IPS-NIHi7 (cell line): Measurements from ENCODE around the gene INHBE.
A peak's percentile ranks its signal among the peaks of the same experiment; 100 is the strongest.
"Not testable (repeated sequence)": the region's sequence is repeated elsewhere in the genome, so short reads cannot be mapped to it uniquely, and the experiment has no call there.

Experiments
- DNase-seq: peaks from one replicate; pipeline ENCODE4 v3.0.0; 2012; ENCODE audit warnings: mixed read lengths; ENCODE audit errors: extremely low spot score

The INHBE gene

DNA sequence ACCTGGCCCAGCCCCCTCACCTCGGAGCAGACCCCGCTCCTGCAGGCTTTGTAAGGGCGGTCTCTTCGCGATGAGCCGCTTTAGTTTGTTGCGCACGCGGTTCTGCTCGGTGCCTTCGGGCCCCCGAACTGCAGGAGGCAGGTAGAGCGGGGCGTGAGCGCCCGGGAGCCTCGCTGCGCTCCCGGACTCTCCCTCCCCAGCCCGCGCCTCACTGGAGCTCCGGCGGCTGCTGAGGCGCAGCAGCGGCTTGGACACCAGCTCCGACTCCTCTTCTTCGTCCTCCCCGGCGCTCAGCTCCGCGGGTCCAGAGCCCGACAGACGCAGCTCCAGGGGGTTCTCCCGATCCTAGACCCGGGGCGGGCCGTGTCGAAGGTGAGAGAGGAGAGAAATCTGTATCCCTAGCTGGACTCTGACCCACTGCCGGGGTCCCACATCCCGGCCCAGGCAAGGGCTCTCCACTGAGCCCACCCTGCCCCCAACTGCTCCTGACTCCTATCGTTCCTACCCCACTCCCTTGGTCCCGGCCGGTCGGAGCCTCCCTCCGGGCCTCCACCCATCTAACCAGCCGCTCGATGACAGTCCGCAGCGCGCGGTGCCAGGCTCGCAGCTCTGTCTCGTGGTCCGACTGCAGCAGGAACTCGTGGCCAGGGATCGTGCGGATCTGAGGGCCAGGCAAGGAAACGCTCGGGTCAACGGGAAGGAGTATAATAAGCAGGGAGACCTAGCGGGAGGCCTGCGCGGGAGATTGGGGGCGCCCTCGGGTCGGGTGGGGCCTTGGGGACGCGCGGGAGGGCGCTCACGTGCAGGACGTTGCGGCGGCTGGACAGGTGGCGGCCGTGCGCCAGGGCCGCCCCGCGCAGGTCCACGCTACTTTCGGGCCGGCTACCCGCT, 20.4 kb downstream of the INHBE start:
- peak; percentile 55 for DNase-seq

- peak; percentile 56 for DNase-seq
Measured at GRCh38 chr12:57476162-57476992, 21.3 kb downstream of the INHBE start.

DNA sequence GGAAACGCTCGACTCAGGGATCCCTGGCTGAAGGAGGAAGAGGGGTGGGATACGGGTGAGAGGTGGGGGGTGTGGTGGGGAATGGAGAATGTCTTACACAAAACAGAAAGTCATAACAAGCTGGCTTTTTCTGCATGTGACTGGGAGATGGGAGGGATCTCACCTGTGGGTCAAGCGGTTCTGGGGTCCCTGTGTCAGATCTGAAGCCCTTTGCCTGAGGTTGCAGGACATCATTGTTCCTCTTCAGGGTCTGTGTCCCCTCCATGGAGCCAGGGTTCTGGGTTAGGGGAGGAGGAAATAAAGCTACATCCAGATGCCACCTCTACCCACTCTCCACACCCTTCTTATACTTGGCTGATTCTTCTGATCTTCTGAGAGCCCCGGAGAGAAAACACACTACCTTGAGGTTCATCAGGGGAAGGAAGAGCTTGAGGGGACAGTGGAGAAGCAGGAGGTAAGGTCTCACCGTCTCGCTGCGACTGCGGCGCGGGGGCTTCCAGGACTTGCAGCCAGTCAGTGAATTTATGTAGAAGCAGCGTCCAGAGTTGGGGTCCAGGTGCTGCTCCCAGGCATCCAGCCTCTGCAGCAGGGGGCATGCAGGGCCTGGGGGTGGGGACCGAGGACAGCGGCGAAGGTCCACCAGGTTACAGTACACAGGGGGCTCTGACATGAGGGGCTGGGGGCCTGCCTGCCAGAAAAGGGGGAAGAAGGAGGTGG, 22.0 kb downstream of the INHBE start:
- no peak for DNase-seq

DNA sequence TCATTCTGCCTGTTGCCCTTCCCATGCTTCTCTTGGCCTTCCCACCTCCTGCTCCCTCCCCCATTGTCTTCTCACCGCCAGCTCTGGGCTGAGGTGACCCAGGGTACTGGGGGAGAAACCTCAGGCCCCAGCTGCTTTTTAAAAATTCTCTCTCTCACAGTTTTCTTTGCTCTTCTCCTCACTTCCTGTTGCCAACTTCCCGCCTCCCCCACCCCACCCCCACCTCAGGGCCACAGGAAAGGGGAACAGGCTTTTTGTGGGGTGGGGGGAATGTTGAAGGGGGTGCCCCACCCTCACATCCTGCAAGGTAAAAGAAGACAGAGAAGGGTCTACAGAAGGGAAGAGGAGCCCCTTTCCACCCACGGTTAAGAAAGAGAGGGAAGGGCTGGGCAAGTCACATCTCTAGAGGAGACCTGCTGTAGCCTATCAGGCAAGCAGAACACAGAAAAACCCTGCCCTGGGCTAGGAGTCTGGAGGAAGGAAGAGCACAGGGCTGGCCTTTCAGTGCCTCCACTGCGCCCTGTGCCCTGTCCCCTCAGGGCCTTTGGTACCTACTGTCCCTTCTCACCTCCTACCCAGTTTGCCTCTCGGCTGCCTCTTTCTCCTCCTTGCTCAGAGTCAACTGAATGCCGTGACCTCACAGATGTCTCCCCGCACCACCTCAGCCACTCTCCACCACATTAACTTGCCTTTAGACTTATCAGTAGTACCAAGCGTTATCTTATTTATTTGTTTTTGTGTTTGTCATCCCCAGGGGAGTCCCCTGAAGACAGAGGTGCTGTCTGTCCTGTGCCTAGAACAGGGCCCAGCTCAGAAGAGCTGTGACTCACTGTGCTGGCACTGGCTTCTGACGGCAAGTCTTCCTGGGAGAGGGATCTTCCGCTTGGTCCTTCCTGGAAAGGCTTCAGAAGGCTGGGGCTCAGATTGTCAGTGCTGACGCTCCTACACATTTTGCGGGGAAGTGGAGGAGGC, 22.9 kb downstream of the INHBE start:
- DNase-seq, result no peak

DNA sequence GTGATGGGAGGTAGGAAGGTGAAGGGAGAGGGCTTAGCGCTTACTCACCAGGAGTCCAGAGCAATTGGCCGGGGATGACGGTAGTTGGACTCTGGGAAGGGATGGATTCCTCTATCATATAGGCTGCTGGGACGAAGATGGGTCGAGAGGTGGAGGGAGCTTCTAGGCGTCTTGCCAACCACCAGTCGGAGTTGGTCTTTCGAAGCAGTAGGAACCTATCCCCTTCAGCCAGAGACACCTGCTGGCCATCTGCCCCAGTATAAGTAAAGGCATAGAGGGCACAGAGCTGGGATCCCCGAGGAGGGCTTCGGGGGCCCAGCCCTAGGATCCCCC, 23.9 kb downstream of the INHBE start:
- DNase-seq, result no peak

- DNase-seq, result no peak
Measured at GRCh38 chr12:57479376-57480115, 24.4 kb downstream of the INHBE start, which contains the start of gene ARHGAP9. Gene ARHGAP9, minus strand, starts transcription at chr12:57479866. Its CDS starts 460 bp downstream, at chr12:57479406.

DNA sequence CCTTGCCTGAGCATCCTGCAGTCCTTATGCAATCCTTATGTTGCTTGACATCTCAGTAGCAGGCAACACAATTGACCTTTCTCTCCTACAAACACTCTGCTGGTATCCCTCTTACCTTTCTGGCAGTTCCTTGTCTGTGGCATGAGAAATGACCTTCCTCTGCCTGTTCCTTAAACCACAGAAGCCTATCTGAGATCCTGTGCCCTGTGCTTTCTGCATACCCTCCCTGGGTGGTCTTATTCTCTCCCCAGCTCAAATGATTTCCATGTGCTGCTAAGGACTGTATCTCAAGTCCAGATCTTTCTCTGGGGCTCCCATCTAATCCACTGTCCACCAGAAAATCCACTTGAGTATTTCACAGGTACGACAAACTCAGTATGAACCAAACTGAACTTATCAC, 26.6 kb downstream of the INHBE start:
- DNase-seq, result no peak

GRCh38 chr12:57483466-57483865, 28.4 kb downstream of the INHBE start:
- no peak for DNase-seq

- DNase-seq, result no peak
Measured at GRCh38 chr12:57485695-57486094, 30.6 kb downstream of the INHBE start.

DNA sequence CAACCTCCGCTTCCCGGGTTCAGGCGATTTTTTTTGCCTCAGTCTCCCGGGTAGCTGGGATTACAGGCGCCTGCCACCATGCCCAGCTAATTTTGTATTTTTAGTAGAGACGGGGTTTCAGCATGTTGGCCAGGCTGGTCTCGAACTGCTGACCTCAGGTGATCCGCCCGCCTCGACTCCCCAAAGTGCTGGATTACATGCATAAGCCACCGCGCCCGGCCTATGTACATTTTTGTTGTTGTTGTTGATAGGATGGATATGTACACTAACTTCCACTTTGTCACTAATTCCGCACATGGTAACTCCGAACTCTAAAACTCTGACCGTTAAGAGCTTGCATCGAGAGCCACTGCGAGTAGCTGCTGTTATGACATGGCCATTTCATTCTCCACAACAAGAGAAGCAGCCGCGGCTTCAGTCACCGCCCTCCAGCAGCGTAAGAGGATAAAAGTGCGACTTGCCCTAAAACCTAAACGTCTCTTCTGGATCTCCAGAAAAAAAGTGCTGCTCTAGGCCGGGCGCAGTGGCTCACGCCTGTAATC, 32.0 kb downstream of the INHBE start:
- no peak for DNase-seq

GRCh38 chr12:57487597-57488401, 32.7 kb downstream of the INHBE start, which contains the start of gene MARS1:
Gene MARS1, plus strand, starts transcription at chr12:57488068. Its CDS starts 23 bp downstream, at chr12:57488091.
- peak; percentile 92 for DNase-seq

GRCh38 chr12:57488402-57489156, 33.5 kb downstream of the INHBE start:
- DNase-seq, result no peak

GRCh38 chr12:57489157-57489641, 34.1 kb downstream of the INHBE start:
- no peak for DNase-seq

DNA sequence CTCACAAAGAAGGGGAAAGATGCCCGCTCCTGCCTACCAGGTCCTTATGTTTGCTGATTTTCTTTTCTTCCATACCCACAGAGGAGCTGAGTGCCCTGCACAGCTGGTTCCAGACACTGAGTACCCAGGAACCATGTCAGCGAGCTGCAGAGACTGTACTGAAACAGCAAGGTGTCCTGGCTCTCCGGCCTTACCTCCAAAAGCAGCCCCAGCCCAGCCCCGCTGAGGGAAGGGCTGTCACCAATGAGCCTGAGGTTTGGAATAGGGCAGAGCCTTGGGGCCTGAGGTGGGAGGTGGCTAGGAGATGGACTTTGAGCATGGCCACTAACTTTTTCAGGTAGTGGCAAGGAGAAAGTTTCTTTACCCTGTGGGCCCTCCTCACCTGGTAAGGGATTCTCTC, 35.0 kb downstream of the INHBE start:
- DNase-seq, result no peak

DNA sequence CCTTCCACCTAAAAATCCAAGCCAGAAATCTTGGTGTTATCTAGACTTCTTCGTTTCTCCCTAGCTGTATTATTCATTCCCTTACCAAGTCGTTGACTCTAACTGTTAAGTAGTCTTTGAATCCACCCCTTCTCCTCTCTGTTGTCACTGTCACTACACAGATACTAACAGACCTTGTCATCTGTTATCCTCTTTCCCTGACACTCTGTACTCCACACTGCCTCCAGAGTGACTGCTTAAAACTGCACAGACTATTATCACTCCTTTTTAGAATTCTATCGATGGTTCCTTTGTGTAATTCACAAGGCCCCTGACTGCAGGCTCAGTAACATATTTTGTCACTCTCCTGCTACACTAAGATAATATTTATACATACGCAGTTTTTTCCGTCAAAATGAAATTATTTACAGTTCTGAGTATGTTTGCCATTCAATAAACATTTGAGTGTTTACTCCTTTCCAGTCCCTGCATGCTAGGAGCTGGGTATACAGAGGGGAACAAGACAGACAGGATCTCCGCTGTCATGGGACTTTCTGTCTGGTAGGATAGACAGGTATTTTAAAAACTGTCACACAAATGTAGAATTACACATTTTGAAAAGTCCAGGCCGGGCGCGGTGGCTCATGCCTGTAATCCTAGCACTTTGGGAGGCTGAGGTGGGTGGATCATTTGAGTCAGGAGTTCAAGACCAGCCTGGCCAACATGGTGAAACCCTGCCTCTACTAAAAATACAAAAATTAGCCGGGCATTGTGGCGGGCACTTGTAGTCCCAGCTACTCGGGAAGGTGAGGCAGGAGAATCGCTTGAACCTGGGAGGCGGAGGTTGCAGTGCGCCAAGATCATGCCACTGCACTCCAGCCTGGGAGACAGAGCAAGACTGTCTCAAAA, 36.5 kb downstream of the INHBE start:
- DNase-seq, result no peak

- not testable (repeated sequence) for DNase-seq
Measured at GRCh38 chr12:57495051-57495701, 40.1 kb downstream of the INHBE start.

DNA sequence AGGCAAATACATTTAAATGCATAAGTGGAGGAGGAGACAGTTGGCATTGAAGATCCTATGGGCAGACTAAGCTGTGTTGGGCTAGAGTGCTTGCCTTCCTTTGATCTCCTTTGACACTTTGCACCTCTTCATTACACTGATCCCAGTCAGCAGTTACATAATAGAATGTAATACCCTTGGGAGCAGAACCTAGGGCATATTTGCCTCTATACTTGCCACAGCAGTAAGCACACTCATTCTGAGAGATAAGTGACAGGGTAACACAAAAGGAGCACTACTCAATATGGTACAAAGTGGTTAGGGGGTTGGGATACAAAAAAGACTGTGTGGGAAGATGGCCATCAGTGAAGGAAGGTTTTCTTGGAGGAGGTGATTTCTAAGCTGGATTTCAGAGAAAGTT, 41.7 kb downstream of the INHBE start:
- no peak for DNase-seq
